HG03108 (cell line): ENCODE measurements around the gene ZC3H12C.
"Not testable (repeated sequence)": the region's sequence is repeated elsewhere in the genome, so short reads cannot be mapped to it uniquely, and the experiment has no call there.

ENCODE experiments used
- ATAC-seq: cut with Tn5 transposase; IDR thresholded peaks from one replicate; pipeline ENCODE4 v1.9.1; 2021; ENCODE audit warnings: moderate library complexity; ENCODE audit not compliant: unreplicated experiment

Gene ZC3H12C

GRCh38 chr11:110208678-110209312, 115.6 kb downstream of the ZC3H12C start:
- not testable (repeated sequence) for ATAC-seq

- ATAC-seq = not testable (repeated sequence)
These were observed 116.1 kb downstream of the ZC3H12C start for GRCh38 chr11:110209313-110209694.

- ATAC-seq = no peak
These were observed 124.2 kb downstream of the ZC3H12C start for GRCh38 chr11:110217223-110217877.

GRCh38 chr11:110217936-110218335, 124.7 kb downstream of the ZC3H12C start:
- ATAC-seq = no peak

- no peak for ATAC-seq
These were observed 126.0 kb downstream of the ZC3H12C start for GRCh38 chr11:110219006-110219785.
